ENCODE results near the gene ELSPBP1.
"Not testable (repeated sequence)": the region's sequence is repeated elsewhere in the genome, so short reads cannot be mapped to it uniquely, and the experiment has no call there.

ELSPBP1 gene

DNA sequence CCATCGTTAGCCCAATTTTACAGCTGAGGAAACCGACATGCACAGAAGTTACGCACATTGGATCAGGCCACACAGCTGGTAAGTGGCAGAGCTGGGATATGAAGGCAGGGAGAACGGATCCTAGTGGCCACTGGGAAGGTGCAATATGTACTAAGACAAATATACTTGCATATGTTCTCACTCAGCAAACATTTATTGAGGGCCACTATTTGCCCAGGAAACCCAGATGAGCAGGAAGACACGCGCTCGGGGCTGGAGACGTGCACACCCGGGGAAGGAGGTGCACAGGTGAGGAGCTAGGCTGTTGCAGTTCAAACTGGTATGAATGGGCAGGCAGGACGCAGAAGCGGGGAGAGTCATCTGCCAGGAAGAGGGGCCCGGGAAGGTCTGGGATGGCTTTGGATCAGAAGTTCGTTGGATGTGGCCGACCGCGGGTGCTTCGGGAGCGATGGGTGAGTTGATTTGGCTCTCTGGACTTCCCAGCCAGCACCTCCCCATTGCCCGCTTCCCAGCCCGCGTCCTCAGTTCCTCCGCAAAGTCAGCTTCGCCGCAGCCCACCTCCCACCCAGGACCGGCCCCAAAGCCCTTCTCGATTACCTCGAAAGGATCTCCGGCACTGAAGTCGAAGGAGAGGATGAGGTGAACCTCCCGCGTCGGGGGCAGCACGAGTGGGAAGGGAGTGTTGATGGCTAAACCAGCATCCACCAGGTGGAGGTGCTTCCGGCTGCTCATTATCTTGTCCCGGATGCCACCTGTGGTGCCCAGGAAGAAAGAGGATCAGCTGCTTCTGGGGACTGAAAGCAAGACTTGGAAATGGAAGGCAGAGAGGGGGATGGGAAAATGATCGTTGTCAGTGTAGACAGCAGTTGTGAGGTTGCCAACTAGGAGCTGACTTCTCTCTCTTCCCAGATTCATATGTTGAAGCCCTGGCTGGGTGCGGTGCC is 67.2 kb downstream of the ELSPBP1 start:
- H3K4me2 ChIP-seq: no peak overlapping the region
- no peaks in the 10 kb centered on the region for H3K4me1 ChIP-seq (ENCODE audit: low read depth, poor library complexity, severe bottlenecking)
- no peak overlapping the region for H3K27ac ChIP-seq
- H3K27me3 ChIP-seq (ENCODE audit: insufficient read depth, low read depth): peaks cover 33% of the 10 kb centered on the region
- no peaks in the 10 kb centered on the region for H3K79me2 ChIP-seq (ENCODE audit: insufficient read depth, low read depth)
- no peak overlapping the region for H3K9ac ChIP-seq
- H3K36me3 ChIP-seq (ENCODE audit: insufficient read depth): no peaks in the 10 kb centered on the region
- H2AFZ ChIP-seq (ENCODE audit: low read depth): no peak overlapping the region
- TF ChIP-seq, protein P1, sequence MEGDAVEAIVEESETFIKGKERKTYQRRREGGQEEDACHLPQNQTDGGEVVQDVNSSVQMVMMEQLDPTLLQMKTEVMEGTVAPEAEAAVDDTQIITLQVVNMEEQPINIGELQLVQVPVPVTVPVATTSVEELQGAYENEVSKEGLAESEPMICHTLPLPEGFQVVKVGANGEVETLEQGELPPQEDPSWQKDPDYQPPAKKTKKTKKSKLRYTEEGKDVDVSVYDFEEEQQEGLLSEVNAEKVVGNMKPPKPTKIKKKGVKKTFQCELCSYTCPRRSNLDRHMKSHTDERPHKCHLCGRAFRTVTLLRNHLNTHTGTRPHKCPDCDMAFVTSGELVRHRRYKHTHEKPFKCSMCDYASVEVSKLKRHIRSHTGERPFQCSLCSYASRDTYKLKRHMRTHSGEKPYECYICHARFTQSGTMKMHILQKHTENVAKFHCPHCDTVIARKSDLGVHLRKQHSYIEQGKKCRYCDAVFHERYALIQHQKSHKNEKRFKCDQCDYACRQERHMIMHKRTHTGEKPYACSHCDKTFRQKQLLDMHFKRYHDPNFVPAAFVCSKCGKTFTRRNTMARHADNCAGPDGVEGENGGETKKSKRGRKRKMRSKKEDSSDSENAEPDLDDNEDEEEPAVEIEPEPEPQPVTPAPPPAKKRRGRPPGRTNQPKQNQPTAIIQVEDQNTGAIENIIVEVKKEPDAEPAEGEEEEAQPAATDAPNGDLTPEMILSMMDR (conservative IDR thresholded peaks at IDR 0.05; ENCODE audit: low read depth, low read length): no peak
- no peaks in the 10 kb centered on the region for H4K20me1 ChIP-seq (ENCODE audit: insufficient read depth)
- H3K4me3 ChIP-seq (IDR thresholded peaks at IDR 0.05; ENCODE audit: insufficient read depth, low read depth, low read length): no peak overlapping the region

DNA sequence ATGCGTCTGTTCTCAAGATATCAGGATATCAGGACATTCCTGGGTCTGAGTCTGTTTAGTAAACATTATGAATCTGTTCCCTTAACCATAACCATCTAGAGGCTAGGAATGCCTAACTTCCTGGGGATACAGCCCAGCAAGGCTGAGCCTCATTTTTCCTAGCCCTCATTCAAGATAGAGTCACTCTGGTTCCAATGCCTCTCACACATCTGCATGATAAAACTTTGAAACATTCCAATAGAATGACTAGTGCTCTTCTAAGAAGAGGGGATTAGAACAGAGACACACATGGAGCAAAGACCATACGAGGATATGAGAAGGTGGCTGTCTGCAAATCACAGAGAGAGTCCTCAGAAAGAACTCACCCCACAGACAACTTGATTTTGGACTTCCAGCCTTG is 70.1 kb downstream of the ELSPBP1 start:
- no peak overlapping the region for H3K4me2 ChIP-seq
- no peaks in the 10 kb centered on the region for H3K36me3 ChIP-seq (ENCODE audit: insufficient read depth)
- H2AFZ ChIP-seq (ENCODE audit: low read depth): no peak overlapping the region
- no peak overlapping the region for H3K4me3 ChIP-seq (IDR thresholded peaks at IDR 0.05; ENCODE audit: insufficient read depth, low read depth, low read length)
- no peak overlapping the region for H3K27ac ChIP-seq
- no peak overlapping the region for H3K9ac ChIP-seq
- H4K20me1 ChIP-seq (ENCODE audit: insufficient read depth): no peaks in the 10 kb centered on the region
- H3K27me3 ChIP-seq (ENCODE audit: insufficient read depth, low read depth): peaks cover 14% of the 10 kb centered on the region
- no peaks in the 10 kb centered on the region for H3K79me2 ChIP-seq (ENCODE audit: insufficient read depth, low read depth)
- TF ChIP-seq, protein P1 (conservative IDR thresholded peaks at IDR 0.05; ENCODE audit: low read depth, low read length): no peak
- no peaks in the 10 kb centered on the region for H3K4me1 ChIP-seq (ENCODE audit: low read depth, poor library complexity, severe bottlenecking)

DNA sequence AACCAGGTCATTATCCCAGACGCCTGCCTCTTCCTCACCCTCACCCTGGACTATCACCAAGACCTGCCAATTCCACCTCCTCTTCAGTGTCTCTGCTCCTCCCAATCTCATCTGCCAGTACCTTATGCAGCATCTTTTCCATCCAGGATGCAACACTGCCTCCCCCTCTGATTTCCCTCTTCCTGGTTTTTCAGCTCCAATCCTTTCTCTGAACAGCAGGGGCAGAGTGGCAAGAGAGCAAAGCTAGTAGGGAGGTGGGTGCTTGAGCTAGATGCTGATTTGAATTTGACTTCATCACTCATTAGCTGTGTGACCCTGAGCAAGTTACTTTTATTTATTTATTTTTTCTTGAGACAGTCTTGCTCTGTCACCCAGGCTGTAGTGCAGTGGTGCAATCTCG is 75.0 kb downstream of the ELSPBP1 start:
- Histone ChIP-seq H2AFZ (ENCODE audit: low read depth) (no peak overlapping the region), H3K27ac (no peak overlapping the region), H4K20me1 (ENCODE audit: insufficient read depth) (no peaks in the 10 kb centered on the region), H3K9ac (no peak overlapping the region), H3K4me2 (no peak overlapping the region), H3K4me3 (IDR thresholded peaks at IDR 0.05; ENCODE audit: insufficient read depth, low read depth, low read length) (no peak overlapping the region), H3K4me1 (ENCODE audit: low read depth, poor library complexity, severe bottlenecking) (no peaks in the 10 kb centered on the region), H3K79me2 (ENCODE audit: insufficient read depth, low read depth) (no peaks in the 10 kb centered on the region), H3K36me3 (ENCODE audit: insufficient read depth) (no peaks in the 10 kb centered on the region), H3K27me3 (ENCODE audit: insufficient read depth, low read depth) (peaks cover 17% of the 10 kb centered on the region; the same call in 1 of the 2 replicates)
- TF ChIP-seq, protein P1 (conservative IDR thresholded peaks at IDR 0.05; ENCODE audit: low read depth, low read length): no peak

DNA sequence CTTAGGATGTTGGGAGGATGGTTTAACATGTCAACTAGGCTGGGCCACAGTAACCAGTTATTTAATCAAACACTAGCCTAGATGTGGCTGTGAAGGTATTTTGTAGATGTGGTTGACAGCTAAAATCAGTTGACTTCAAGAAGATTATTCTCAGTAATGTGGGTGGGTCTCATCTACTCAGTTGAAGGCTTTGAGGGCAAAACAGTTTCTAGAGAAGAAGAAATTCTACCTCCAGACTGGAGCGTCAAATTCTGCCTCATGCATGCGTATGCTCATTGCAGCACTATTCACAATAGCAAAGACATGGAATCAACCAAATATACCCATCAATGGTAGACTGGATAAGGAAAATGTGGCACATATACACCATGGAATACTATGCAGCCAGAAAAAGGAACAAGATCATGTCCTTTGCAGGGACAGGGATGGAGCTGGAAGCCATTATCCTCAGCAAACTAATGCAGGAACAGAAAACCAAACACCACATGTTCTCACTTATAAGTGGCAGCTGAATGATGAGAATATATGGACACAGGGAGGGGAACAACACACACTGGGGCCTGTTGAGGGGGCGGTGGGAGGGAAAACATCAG is 75.8 kb downstream of the ELSPBP1 start:
- not testable (repeated sequence) for H3K27ac ChIP-seq; H3K4me1 ChIP-seq (ENCODE audit: low read depth, poor library complexity, severe bottlenecking); H3K4me3 ChIP-seq (IDR thresholded peaks at IDR 0.05; ENCODE audit: insufficient read depth, low read depth, low read length); H3K4me2 ChIP-seq; H3K36me3 ChIP-seq (ENCODE audit: insufficient read depth); H4K20me1 ChIP-seq (ENCODE audit: insufficient read depth); H3K79me2 ChIP-seq (ENCODE audit: insufficient read depth, low read depth); H3K9ac ChIP-seq; H2AFZ ChIP-seq (ENCODE audit: low read depth)
- peaks cover 17% of the 10 kb centered on the region; the same call in 1 of the 2 replicates for H3K27me3 ChIP-seq (ENCODE audit: insufficient read depth, low read depth)
